Endothelial cell of umbilical vein (primary cell): Measurements from ENCODE around the gene SRCIN1. TPM values are rescaled to one million over a fixed set of nuclear protein-coding genes. Genes with fewer than 3 reads are reported as not detected.
A peak's percentile ranks its signal among the peaks of the same experiment; 100 is the strongest.

Experiments
- BruUV-seq: library from RNA; stranded (reverse); fragments of 400-500 nt; replicated peaks from 2 replicates; lab custom pipeline; 2021; lab: Mats Ljungman, UMichigan
- CTCF ChIA-PET: fragments of 300-600, 350-600 bp; sonication (Branson Sonifier 250); formaldehyde crosslinking; loops from one replicate; lab custom pipeline; 2021; ENCODE audit warnings: antibody characterized with exemption, inconsistent platforms; lab: Charles Lee
- POLR2A ChIA-PET: fragments of 300-600, 350-600 bp; sonication (Branson Sonifier 250); formaldehyde crosslinking; loops from one replicate; lab custom pipeline; 2021; ENCODE audit warnings: antibody characterized with exemption, inconsistent platforms; lab: Charles Lee
- DNase-seq: peaks from one replicate; pipeline ENCODE4 v3.0.0-alpha.2; 2011; ENCODE audit warnings: low read depth, low spot score
- FAIRE-seq: peaks from 2 replicates; lab custom pipeline; 2011; peaks lifted over from hg19 to GRCh38; lab: Jason Lieb, UNC
- H2AFZ ChIP-seq: 2 replicates; pipeline ENCODE4 v1.6.0; 2012; ENCODE audit warnings: low read depth, low read length, control low read depth, inconsistent platforms
- H3K27ac ChIP-seq: 2 replicates; pipeline ENCODE4 v1.5.1; 2011; ENCODE audit warnings: low read depth, mild to moderate bottlenecking, control low read depth, low read length, moderate library complexity; ENCODE audit not compliant: insufficient read depth
- H3K27me3 ChIP-seq, 2 experiments: 2 replicates each; pipeline versions ENCODE4 v1.6.0 to v1.6.1; 2011; ENCODE audit warnings: low read length in 2 of 2, mixed read lengths in 1 of 2; ENCODE audit not compliant: control insufficient read depth in 2 of 2, insufficient read depth in 2 of 2
- H3K36me3 ChIP-seq, 2 experiments: 2 replicates in 1 of 2; 3 replicates in 1 of 2; pipeline ENCODE4 v1.5.1; 2011; ENCODE audit warnings: low read length in 2 of 2, mild to moderate bottlenecking in 1 of 2, moderate library complexity in 1 of 2; ENCODE audit not compliant: control insufficient read depth in 2 of 2, insufficient read depth in 2 of 2; ENCODE audit errors: extremely low read depth in 1 of 2
- H3K4me1 ChIP-seq: 3 replicates; pipeline ENCODE4 v1.5.1; 2011; ENCODE audit warnings: mild to moderate bottlenecking, low read length; ENCODE audit not compliant: control insufficient read depth, insufficient read depth; ENCODE audit errors: extremely low read depth
- H3K4me2 ChIP-seq: 2 replicates; pipeline ENCODE4 v1.6.1; 2011; ENCODE audit warnings: low read length, control low read depth, mixed read lengths; ENCODE audit not compliant: insufficient read depth
- H3K4me3 ChIP-seq, 3 experiments: fragments of 200-600 bp in 1 of 3; sonication (generic), shearing (Covaris generic) in 1 of 3; replicated peaks in 1 of 3; 2 replicates each; pipeline ENCODE4 v1.5.1; 2011 to 2016; ENCODE audit warnings: control low read depth in 3 of 3, low read length in 3 of 3, mild to moderate bottlenecking in 2 of 3, inconsistent platforms in 1 of 3, low read depth in 1 of 3, moderate library complexity in 1 of 3; ENCODE audit not compliant: insufficient read depth in 1 of 3
- H3K79me2 ChIP-seq: 2 replicates; pipeline ENCODE4 v1.6.0; 2012; ENCODE audit warnings: low read length, inconsistent platforms; ENCODE audit not compliant: control insufficient read depth, insufficient read depth
- H3K9ac ChIP-seq: replicated peaks from 2 replicates; pipeline ENCODE3; 2011; ENCODE audit warnings: low read length, control low read depth; ENCODE audit not compliant: insufficient read depth; ENCODE audit errors: extremely low read depth
- H3K9me1 ChIP-seq: replicated peaks from 3 replicates; pipeline ENCODE4 v1.6.0; 2011; ENCODE audit warnings: mild to moderate bottlenecking, low read length; ENCODE audit not compliant: control insufficient read depth, insufficient read depth; ENCODE audit errors: extremely low read depth
- H3K9me3 ChIP-seq: replicated peaks from 2 replicates; pipeline ENCODE4 v1.5.1; 2012; ENCODE audit warnings: low read length, inconsistent platforms; ENCODE audit not compliant: control insufficient read depth, insufficient read depth
- H4K20me1 ChIP-seq: replicated peaks from 2 replicates; pipeline ENCODE3; 2011; ENCODE audit warnings: mild to moderate bottlenecking, low read length; ENCODE audit not compliant: control insufficient read depth, insufficient read depth; ENCODE audit errors: extremely low read depth
- EZH2 ChIP-seq: IDR thresholded peaks from 2 replicates; pipeline ENCODE4 v1.6.1; 2012; ENCODE audit warnings: borderline replicate concordance, low read depth, mild to moderate bottlenecking, moderate library complexity, low read length, inconsistent platforms; ENCODE audit not compliant: severe bottlenecking
- JUN ChIP-seq: IDR thresholded peaks from 2 replicates; pipeline ENCODE4 v1.6.1; 2011; ENCODE audit warnings: borderline replicate concordance, low read depth; ENCODE audit not compliant: insufficient read length, insufficient read depth
- MYC ChIP-seq: IDR thresholded peaks from one replicate; pipeline ENCODE4 v1.6.1; 2011; ENCODE audit warnings: mild to moderate bottlenecking, low read depth, low read length
- dilution Hi-C: fragments of 300-500 bp; cut with MboI; formaldehyde crosslinking; loops from one replicate; pipeline ENCODE4 v1.15.0; 2019; ENCODE audit warnings: low sequenced_read_pairs; ENCODE audit not compliant: extremely low pct_ligation_motif_present
- intact Hi-C: fragments of 100-400 bp; cut with micrococcal nuclease; formaldehyde crosslinking; loops from one replicate; pipeline ENCODE4 v1.10.0; 2022
- polyA plus RNA-seq, 4 experiments: library from polyadenylated mRNA; depleted of rRNA in 3 of 4; stranded (reverse) in 3 of 4; unstranded in 1 of 4; fragments of >200 nt; gene quantifications; 2 replicates each; pipeline versions ENCODE4 v1.2.1 to v1.2.3, GENCODE V29; 2011 to 2012; ENCODE audit warnings: missing spikeins in 1 of 4
- total RNA-seq: library from RNA; stranded (reverse); gene quantifications from 2 replicates; pipeline ENCODE4 v1.2.3, GENCODE V29; 2021
- TF ChIP-seq, protein P1 (sequence below), 2 donors: IDR thresholded peaks; 1 replicate in 1 of 2; 2 replicates in 1 of 2; pipeline ENCODE4 v1.5.1; 2011; ENCODE audit warnings: low read length in 2 of 2, mild to moderate bottlenecking in 2 of 2, moderate library complexity in 2 of 2, control low read depth in 1 of 2, inconsistent platforms in 1 of 2, low read depth in 1 of 2; ENCODE audit not compliant: insufficient read depth in 1 of 2; ENCODE audit errors: extremely low read depth in 1 of 2

Gene SRCIN1
- total and polyA plus RNA-seq, 2 donors (not counting 3 experiments of a cell fraction or from before 2014, with no cell fraction given) = 0.15 to 0.35 TPM

DNA sequence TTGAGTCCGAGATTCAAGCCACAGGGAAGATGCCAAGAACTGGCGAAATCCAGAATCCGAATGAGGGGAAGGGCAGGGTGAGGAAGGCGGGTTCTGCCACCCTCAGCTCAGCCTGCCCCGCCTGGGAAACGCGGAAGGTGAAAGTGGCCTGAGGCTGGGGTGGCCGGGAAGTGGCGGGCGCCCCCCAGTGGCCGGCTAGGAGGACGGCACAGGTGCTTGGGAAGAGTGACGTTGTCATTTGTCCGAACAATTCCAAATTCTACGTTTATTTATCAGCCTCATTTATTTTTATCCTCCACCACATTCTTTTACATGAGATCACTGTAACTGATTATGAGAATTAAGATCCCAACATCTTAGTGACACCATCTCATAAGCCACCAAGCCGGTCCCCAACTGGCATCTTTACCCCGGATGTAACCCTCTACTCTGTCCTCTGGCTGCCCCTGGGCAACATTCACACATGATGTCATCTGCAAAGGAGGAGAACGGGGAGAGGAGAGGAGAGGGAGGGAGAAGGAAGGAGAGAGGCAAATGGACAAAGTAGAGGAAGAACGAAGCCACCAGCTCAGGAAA is 21.3 kb downstream of the SRCIN1 start:
- no peak overlapping the region for H3K9ac ChIP-seq
- DNase-seq = peak; percentile 28
- TF ChIP-seq MYC (no peak), JUN (no peak), EZH2 (no peak)
- TF ChIP-seq, protein P1, sequence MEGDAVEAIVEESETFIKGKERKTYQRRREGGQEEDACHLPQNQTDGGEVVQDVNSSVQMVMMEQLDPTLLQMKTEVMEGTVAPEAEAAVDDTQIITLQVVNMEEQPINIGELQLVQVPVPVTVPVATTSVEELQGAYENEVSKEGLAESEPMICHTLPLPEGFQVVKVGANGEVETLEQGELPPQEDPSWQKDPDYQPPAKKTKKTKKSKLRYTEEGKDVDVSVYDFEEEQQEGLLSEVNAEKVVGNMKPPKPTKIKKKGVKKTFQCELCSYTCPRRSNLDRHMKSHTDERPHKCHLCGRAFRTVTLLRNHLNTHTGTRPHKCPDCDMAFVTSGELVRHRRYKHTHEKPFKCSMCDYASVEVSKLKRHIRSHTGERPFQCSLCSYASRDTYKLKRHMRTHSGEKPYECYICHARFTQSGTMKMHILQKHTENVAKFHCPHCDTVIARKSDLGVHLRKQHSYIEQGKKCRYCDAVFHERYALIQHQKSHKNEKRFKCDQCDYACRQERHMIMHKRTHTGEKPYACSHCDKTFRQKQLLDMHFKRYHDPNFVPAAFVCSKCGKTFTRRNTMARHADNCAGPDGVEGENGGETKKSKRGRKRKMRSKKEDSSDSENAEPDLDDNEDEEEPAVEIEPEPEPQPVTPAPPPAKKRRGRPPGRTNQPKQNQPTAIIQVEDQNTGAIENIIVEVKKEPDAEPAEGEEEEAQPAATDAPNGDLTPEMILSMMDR (IDR thresholded peaks at IDR 0.05; ENCODE audit: extremely low read depth in 1 of 2, insufficient read depth in 1 of 2, low read depth in 1 of 2, low read length in 2 of 2) = peak; percentile 93 to 98
- BruUV-seq = no TSS peak
- dilution Hi-C loops (no loop called here), intact Hi-C loops (loop anchor here (1.0 kb wide), 2 partner anchors 26 to 164 kb away; no protein-coding TSS in a partner anchor)
- ChIA-PET CTCF (interaction anchor here (0.6 to 6.0 kb wide), 24 partner anchors 9 to 235 kb away, joined by 3 to 91 read pairs (median 5); no protein-coding TSS in a partner anchor), POLR2A (interaction anchor here (1.0 kb wide), 1 partner anchor 26 kb away, joined by 15 read pairs; no protein-coding TSS in a partner anchor)
- H3K4me1 ChIP-seq = no peaks in the 10 kb centered on the region
- H3K4me3 ChIP-seq = no peak overlapping the region
- no peak for FAIRE-seq
- H3K79me2 ChIP-seq = no peaks in the 10 kb centered on the region
- H3K9me1 ChIP-seq = no peaks in the 10 kb centered on the region
- H3K9me3 ChIP-seq = no peaks in the 10 kb centered on the region
- H3K27me3 ChIP-seq = peaks cover 24 to 26% of the 10 kb centered on the region in 2 experiments
- no peaks in the 10 kb centered on the region for H4K20me1 ChIP-seq
- H3K36me3 ChIP-seq = no peaks in the 10 kb centered on the region
- no peak overlapping the region for H3K4me2 ChIP-seq
- no peak overlapping the region for H3K27ac ChIP-seq
- no peak overlapping the region for H2AFZ ChIP-seq
